Activated T-cell treated with anti-CD3 and anti-CD28 coated beads for 48 hours (primary cell): ENCODE data around the gene CCDC141.

Experiments used
- DNase-seq: peaks from one replicate; pipeline ENCODE4 v3.0.0-alpha.2; 2020; ENCODE audit warnings: low read depth

CCDC141 gene

GRCh38 chr2:178827739-178828485 lies 222.0 kb downstream of the CCDC141 start:
- no peak for DNase-seq

- DNase-seq, result no peak
These were observed 222.8 kb downstream of the CCDC141 start for GRCh38 chr2:178827111-178827510.

GRCh38 chr2:178825183-178825582 lies 224.8 kb downstream of the CCDC141 start:
- no peak for DNase-seq

GRCh38 chr2:178824181-178824580 lies 225.8 kb downstream of the CCDC141 start:
- no peak for DNase-seq

- no peak for DNase-seq
These were observed 229.9 kb downstream of the CCDC141 start for GRCh38 chr2:178819992-178820391.

GRCh38 chr2:178819147-178819875 lies 230.6 kb downstream of the CCDC141 start:
- no peak for DNase-seq

- no peak for DNase-seq
These were observed 238.0 kb downstream of the CCDC141 start for GRCh38 chr2:178811901-178812300.

- DNase-seq, result no peak
These were observed 238.9 kb downstream of the CCDC141 start for GRCh38 chr2:178811045-178811444.

GRCh38 chr2:178810422-178810821 lies 239.5 kb downstream of the CCDC141 start:
- no peak for DNase-seq

- no peak for DNase-seq
These were observed 242.5 kb downstream of the CCDC141 start, which contains the start of gene TTN for GRCh38 chr2:178807227-178808008. Gene TTN (minus strand): TSS chr2:178807423. CDS start chr2:178804642, 2,781 bp downstream.

GRCh38 chr2:178806543-178806942 lies 243.4 kb downstream of the CCDC141 start:
- DNase-seq, result no peak

- DNase-seq, result no peak
These were observed 244.5 kb downstream of the CCDC141 start for GRCh38 chr2:178805457-178805856.

- DNase-seq, result no peak
These were observed 245.1 kb downstream of the CCDC141 start for GRCh38 chr2:178804791-178805190.

- no peak for DNase-seq
These were observed 249.4 kb downstream of the CCDC141 start for GRCh38 chr2:178800510-178800909.

GRCh38 chr2:178799305-178799704 lies 250.6 kb downstream of the CCDC141 start:
- no peak for DNase-seq

GRCh38 chr2:178796079-178796677 lies 253.8 kb downstream of the CCDC141 start:
- DNase-seq, result no peak

- no peak for DNase-seq
These were observed 262.0 kb downstream of the CCDC141 start for GRCh38 chr2:178787934-178788333.

- DNase-seq, result no peak
These were observed 262.8 kb downstream of the CCDC141 start for GRCh38 chr2:178787155-178787554.

GRCh38 chr2:178783889-178784288 lies 266.0 kb downstream of the CCDC141 start:
- no peak for DNase-seq

GRCh38 chr2:178782236-178782635 lies 267.7 kb downstream of the CCDC141 start:
- no peak for DNase-seq
